HG02588 (cell line): ENCODE measurements around the gene DAAM1.

Source experiments
- ATAC-seq: cut with Tn5 transposase; IDR thresholded peaks from one replicate; pipeline ENCODE4 v1.9.1; 2021; ENCODE audit warnings: mild to moderate bottlenecking, moderate library complexity; ENCODE audit not compliant: unreplicated experiment

The DAAM1 gene

DNA sequence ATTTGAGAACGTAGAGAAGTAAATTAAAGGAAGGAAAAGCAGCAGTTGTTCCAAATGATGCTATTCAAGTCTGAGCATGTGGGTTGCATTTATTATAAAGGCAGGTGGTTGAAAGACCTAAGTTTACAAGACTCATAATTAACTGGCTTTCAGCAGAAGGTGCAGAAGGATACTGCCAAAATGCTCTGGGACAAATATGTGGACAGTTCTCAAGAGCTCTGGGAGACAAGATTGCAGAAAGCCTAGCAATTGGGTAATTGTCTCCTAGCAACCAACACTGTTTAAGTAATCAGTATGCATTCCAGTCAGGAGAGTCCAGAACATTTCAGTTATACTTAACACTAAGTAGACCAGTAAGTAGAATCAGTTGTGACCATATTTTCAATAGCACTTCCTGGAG lies 145.2 kb downstream of the DAAM1 start:
- no peak for ATAC-seq

DNA sequence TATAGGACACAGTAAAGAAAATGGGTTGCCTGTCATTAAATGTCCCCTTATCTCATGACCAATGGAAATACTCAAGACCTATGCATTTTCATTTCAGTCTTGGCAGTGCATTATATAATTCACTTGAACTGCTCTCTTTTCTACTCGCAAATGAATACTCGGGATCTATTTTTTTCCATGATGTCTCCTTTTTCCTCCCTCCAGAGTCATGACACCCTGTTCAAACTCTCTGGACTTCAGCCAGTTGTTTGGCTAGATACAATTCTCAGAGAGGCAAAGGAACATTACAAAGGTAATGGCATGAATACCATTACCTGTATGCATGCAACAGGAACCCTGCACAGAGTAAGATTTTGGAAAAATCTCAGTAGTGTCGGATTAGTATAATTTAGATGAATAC lies 145.8 kb downstream of the DAAM1 start:
- no peak for ATAC-seq

DNA sequence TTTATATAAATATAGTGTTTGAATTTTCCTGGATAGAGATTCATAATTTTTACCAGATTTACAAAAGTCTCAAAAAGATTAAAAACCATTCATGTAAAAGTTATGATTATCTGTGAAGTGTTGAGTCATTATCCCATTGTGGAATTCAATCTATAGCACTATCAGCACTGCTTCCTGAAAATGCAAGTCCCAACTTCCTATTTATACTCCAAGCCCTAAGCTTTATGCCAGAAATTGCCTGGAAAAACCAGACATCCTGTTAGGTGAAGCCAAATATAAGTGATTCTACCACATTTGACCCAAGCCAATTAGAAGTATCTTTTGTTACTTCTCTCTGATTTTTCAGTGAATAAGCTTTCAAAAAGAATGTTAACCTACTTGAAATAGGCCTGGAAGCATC lies 147.6 kb downstream of the DAAM1 start:
- ATAC-seq: no peak

DNA sequence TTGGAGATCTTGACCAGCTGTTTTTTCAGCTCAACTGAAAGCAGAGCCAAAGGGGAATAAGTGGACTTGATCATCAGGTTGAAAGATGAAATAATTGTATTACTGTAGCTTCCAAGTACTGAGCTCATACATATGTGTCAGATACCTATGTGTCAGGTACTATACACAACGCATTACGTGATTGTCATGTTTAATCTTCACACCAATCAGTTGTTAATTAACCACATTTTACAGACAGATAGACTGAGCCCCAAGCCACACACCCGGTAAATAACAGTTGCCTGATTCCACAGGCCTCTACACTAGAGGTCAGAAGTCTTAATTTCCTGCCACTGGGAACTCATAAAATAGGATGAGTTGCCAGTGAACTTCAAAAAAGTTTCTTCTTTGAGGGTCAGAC lies 148.2 kb downstream of the DAAM1 start:
- no peak for ATAC-seq

DNA sequence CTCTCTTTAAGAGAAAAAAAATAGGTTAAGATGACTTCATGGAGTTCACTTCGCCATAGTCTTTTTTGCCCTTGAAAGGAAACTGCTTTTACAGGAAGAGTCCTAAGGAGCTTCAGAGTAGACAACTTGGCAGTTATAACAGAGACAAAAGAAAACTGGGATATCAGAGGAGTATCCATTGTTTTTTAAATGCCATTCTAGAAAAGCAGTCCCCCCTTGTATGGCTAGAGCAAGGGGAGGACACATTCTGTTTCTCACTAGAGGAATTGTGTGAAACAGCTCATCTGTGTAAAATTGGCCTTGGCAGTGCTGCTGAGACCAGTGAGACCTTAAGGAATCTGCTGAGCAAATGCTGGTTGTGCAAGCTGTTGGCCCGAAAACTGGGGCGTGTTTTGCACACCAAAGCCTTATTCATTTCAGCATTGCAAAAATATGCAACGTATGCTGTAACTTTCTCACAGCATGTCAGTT lies 148.7 kb downstream of the DAAM1 start:
- no peak for ATAC-seq

DNA sequence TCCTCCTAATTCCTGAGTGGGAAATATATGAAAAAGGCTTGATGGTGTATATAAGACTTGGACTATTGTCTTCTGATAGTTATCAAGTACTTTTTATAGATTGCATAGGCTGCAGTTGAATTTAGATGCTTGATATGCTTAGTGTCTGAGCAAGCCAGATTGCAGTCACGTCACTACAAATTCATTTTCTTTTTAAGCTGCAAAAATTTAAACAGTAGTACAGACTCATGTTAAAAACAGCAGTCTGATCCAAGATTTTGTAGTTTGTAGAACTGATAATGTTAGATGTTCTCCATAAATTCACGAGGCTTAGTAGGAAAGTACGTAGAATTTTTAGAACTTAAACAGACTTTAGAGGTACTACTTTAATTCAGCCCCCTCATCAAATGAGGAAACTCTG lies 150.3 kb downstream of the DAAM1 start:
- ATAC-seq: no peak

DNA sequence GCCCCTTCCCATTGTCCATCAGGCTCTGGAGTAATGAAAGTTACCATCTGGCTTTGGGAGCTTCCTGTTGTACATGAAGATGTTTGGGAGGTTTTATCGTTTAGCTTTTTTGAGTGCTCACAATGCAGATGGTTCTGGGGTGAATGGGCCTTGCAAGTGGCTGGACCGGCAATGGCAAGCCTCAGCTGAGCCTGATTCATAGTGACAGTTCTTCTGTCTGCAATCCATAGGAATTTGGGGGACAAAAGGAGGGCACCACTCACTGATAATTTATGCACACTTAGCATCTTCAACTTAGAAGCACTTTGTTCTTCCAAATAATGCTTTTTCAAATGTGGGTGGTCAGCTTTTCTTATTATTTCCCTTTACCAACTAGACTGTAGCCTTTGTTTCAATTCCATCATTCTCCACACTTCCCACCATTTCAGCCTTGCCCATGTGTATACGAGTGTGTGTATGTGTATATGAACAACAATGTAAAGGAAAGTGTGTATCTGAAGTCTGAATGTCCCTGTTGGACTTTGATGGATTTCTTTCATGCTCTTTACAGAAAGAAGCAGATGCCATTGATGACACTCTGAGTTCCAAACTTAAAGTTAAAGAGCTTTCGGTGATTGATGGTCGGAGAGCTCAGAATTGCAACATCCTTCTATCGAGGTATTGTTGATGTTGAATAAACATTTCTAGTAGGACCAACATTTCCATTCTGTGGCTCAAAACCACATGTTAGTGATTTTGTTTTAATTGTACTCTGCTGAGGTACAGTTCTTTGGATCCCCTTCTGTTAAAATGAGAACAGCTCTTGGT lies 151.3 kb downstream of the DAAM1 start:
- ATAC-seq: no peak

DNA sequence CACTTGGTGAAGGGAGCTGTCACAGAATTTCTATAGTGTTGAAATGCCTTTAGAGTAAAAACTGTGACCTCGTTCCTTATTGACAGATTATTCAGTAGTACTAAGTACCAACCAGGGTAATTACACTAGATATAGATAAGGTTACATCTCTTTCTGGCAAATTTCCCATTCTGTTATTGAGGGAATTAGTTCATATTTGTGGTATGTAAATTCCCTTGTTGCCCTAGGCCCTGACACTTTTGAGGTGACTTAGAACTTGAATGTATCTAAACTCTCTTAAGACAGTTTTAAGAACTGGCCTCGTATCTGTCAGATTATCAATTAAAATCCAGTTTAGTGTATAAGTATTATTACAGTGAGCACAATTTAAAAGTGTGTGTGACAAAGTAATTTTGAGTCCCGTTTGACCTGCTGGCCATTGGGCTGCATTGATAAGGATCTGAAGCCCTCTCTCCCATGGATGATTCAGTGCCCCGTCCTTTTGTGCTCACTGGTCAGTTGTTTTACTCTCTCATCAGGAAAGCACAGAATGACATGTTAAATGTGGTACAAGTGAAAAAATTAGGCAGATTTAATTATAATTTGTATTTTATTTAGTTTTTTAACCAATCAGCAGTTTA lies 153.5 kb downstream of the DAAM1 start:
- no peak for ATAC-seq

DNA sequence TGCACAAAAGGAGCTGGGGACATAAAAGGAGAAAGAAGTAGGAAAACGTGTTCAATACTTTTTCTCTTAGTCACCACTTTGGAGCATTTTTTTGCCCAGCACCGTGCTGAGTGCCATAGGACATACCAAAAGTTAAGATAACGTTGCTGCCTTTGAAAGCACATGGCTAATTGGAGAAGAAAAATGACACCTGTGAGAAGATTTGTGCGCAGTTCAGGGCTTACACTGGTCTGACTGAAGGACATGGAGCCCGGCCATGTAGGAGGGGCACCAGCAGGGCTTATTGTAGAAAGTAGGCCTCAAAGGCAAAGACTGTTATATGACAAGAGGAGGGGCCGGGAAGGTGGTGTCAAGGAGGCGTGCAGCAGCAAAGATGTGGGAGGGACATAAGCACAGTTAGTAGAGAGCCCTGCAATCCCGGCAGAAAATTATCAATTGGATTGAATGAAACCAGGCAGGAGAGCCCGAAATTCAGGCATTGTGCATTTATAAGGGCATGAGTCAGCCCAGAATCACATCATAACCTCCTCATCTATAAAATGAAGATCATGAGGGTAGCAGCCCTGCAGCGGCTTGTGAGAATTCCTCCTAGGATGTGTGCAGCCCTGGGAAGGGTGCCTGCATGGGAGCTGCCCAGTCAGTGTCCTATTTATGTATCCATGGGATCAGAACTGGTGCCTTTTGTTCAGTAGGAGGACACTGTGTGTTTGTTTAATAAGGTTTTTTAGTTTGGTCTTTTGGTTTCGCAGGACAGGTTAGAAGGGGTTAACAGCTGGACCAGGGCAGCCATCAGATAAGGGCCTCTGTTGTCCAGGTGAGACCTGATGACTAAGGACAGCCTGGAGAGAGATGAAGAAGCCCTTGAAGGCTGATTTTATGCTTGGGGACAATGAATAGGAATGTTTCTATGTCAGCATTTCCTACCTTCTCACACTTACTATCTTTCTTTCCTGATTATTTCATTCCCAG lies 154.3 kb downstream of the DAAM1 start:
- ATAC-seq: no peak

DNA sequence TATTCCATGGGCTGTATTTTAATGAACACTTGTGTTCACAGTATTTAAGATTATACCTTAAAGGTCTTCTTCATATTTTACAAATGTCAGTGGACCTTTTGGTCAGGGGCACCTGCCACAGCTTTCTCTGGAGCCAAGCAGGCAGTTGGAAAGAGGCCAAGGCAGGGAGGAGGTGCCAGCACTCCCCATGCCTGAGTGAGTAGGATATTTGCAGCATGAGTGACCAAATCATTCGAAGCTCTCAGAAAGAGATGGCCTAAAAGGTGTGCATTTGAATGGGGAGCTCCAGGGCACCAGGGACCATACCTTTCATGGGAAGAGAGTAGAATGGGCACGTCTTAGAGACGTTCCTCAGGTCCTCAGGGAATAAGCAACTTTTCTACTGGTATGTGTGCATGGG lies 155.1 kb downstream of the DAAM1 start:
- no peak for ATAC-seq

DNA sequence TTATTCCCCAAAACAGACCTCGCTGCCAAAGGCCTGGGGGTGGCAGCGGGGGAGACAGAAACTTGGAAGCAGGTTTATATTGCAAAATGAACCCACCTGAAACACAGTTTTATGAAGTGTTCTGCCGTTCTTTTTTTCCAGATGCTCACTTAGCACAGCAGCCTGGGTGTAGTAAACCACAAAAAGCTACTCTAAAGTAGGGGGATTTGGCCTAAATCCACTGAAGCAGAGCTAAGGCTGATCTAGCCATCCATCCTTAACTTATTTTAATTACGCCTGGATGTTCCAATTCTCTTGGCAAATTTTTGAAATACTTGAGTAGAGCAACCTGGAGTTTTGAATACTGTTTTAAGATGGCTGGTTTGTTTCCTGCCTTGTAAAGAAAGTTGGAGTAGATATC lies 155.5 kb downstream of the DAAM1 start:
- no peak for ATAC-seq

DNA sequence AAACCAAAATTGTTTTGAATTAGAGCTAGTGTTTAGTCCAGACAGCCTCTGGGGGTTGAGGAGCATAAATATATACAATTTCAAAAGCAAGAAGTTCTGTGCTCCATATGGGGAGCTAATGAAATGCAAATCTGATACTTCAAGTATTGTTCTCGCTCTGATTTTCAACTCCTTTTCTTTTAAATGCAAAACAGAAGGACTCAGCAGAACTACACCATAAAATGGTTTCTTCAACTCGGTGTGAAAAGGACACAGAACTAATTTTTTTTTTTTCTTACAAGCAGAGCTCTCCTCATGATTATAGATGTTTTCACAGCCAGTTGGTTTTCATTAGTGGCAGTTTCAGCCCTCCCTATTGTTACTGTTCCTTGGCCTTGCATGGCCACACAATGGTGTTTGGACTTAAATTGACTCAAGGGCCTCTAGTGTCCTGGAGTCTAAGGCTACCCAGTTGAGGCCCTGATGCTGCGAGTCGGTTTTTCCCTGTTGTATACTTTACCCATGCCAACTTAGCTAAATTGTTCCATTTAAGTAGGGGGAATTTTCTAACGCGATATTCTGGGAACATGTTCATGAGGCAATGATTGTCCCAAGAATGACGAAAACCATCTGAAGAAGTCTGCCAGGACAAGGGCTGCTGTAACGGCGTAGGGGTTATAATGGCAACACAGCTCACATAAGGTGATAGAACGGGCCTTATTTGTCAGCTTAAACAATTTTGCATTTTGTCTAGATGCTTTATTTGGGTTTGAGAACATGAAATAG lies 156.4 kb downstream of the DAAM1 start:
- ATAC-seq: no peak

DNA sequence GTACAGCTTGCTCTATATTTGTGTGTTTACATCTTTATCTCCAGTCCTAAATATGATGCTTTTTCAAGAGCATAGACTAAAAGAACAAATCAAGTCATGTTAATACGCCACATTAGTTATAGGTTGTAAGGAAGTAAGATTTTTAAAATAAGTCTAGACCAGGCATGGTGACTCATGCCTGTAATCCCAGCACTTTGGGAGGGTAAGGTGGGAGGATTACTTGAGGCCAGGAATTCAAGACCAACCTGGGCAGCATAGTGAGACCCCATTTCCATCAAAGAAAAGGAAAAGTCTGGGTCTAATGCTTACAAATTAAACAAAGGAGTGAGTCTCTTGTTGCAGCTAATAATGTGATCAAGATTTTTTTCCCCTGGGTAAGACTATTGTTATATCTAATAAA lies 157.9 kb downstream of the DAAM1 start:
- ATAC-seq: no peak

DNA sequence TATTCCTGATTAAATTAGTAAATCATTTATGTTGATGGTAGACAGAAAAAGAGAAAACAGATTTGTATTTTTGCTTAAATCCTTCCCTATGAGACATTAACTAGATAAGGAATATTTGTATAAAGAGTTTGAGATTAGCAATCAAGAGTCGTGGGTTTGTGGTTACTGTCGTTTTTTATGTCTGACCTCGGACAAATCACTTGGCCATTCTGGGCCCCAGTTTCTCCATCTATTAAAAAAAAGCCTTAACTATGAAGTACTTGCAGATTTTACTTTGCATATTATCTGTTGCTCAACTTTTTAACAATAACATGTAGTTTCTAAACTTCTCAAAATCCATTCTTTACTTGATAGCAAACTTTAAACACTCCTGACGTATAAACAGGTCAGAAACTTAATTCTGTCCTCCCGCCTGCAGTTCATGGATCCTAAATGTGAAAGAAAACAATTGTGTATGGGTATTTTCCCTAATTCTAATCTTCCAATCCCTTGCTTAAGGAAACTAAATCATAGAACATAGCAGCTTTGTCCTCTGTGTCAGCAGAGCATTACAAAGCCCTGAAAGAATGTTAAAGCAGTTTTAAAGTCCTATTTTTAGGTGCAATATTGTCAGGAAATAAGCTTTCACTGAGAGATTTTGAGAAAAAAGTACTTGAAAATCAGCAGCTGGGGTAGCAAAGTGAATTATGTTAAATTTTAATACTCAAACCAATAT lies 158.5 kb downstream of the DAAM1 start:
- ATAC-seq: no peak

DNA sequence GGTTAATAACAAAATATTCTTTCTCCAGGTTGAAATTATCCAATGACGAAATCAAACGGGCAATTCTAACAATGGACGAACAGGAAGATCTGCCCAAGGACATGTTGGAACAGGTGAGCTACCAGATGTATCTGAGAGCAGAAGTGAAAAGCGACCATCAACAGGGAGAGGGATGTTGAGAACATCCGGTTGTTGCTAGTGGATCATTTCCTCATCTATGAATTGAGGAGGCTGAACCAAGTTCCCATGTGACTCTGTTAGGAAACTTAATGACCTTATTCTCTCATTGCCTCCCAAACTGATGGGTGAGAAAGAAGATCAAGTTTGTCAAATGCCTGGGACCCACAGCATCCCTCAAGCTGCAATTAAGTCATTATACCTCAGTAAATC lies 159.0 kb downstream of the DAAM1 start:
- no peak for ATAC-seq

DNA sequence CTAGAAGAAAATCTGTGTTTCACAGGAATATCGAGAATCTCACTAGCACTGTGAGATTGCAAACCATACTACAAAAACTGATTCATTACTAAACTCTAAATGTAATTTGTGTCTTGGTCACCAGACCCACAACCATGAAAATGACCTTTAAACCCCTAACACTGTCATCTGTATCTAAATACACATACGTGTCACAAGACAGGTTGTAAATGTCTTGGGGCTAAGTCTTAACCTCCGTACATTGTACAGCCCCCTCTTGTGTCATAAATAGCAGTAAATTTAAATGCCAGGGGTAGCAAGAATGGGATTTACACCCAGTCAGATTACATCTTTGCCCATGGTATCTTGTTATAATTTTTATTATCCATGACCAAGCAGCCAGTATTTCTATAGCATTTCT lies 159.4 kb downstream of the DAAM1 start:
- ATAC-seq: no peak

DNA sequence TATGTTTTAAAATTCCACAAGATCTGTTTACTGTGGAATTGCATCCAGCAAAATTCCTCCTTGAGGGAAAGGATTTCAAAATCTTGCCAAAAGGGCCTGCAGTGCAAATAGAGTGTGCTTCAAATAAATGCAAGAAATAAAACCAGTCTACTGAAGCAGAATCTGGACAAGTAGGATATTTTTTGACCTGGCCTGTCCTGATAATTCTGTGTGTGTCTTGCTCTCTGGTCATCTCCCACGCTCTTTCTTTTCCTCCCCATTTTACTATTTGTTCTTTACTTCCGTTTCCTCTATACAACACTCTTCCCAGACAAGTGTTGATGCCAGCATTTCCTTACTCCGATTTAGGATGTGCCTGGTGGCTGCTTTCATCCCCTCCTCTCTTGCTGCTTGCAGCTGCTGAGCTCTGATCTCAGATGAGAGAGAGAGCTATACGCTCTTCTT lies 160.8 kb downstream of the DAAM1 start:
- no peak for ATAC-seq

DNA sequence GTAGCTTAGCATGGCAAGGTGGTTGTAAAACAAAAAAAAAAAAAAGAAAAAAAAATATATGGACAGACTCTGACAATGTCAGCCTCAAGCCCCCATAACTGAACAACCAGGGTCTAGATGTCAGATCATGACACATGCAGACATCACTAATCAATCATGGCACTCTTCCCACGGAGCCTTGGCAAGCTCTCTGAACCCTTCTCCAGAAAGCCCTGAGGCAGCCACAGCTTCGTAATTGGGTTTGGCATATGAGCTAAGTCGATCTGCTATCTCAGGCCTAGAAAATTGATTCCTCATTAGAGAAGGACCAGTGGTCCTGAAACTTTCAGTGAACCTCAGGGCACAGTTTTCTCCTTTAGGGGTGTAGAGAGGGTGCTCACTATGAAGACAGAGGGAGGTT lies 164.5 kb downstream of the DAAM1 start:
- no peak for ATAC-seq

DNA sequence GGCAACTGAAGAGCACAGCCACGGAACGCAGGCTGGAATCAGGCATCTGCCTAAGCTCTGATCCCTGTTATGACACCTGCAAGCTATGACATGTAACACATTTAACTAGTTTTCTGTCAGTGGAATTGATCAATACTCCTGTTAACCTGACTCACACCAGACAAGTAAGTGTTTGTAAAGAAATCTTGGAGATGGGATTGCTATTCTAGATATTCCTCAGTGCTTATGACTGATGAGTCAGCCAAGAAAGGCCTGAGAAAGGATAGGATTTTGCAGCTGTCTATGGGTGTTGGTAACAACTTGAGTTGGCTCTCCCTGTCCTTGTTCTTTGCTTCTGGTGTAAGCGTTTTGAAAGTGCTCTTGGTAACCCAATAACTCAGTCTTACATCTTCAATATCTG lies 166.2 kb downstream of the DAAM1 start:
- ATAC-seq: no peak

DNA sequence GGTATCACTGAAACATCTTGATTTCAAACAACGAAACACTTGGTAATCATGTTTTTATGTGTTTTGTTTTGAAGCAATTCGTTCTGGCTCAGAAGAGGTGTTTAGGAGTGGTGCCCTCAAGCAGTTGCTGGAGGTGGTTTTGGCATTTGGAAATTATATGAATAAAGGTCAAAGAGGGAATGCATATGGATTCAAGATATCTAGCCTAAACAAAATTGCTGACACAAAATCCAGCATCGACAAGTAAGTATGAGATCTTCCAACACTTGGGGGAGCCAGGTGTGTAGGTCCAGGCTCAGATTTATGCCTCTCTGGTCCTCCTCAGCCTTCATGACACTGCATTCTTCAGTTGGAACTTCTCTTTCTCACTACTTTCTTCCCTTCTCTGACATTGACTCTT lies 166.6 kb downstream of the DAAM1 start:
- no peak for ATAC-seq
